GM23338 (cell line): ENCODE measurements around the gene EDN2. TPM values are rescaled to one million over a fixed set of nuclear protein-coding genes. Genes with fewer than 3 reads are reported as not detected.

Source experiments
- ATAC-seq: fragments of 200-7000 bp; cut with Tn5 transposase; 3 replicates; pipeline ENCODE4 v1.9.1; 2020
- DNase-seq: peaks from one replicate; pipeline ENCODE4 v3.0.0-alpha.2; 2015; ENCODE audit warnings: low spot score
- H2AFZ ChIP-seq: fragments of 200-600 bp; sonication (generic); 2 replicates; pipeline ENCODE4 v1.8.0; 2016; ENCODE audit warnings: antibody characterized with exemption, mild to moderate bottlenecking, moderate library complexity
- H3F3A ChIP-seq: fragments of 200-600 bp; sonication (generic); replicated peaks from 2 replicates; pipeline ENCODE4 v1.8.0; 2017; ENCODE audit warnings: antibody characterized with exemption, mixed run types, low read depth
- H3K27ac ChIP-seq: fragments of 200-600 bp; sonication (generic); 2 replicates; pipeline ENCODE4 v1.6.1; 2016; ENCODE audit warnings: low read depth
- H3K27me3 ChIP-seq: fragments of 200-600 bp; sonication (generic); 2 replicates; pipeline ENCODE4 v1.8.0; 2016; ENCODE audit warnings: mild to moderate bottlenecking, mixed run types, moderate library complexity; ENCODE audit not compliant: insufficient read depth
- H3K36me3 ChIP-seq: fragments of 200-600 bp; sonication (generic); 2 replicates; pipeline ENCODE4 v1.8.0; 2016; ENCODE audit warnings: mild to moderate bottlenecking; ENCODE audit not compliant: insufficient read depth
- H3K4me1 ChIP-seq: fragments of 200-600 bp; sonication (generic); 2 replicates; pipeline ENCODE4 v1.8.0; 2016; ENCODE audit warnings: mild to moderate bottlenecking, moderate library complexity; ENCODE audit not compliant: insufficient read depth
- H3K4me2 ChIP-seq: fragments of 200-600 bp; sonication (generic); 2 replicates; pipeline ENCODE4 v1.7.1; 2017; ENCODE audit warnings: mixed run types
- H3K4me3 ChIP-seq: fragments of 200-600 bp; sonication (generic); 2 replicates; pipeline ENCODE4 v1.6.1; 2016; ENCODE audit warnings: mixed run types
- H3K79me2 ChIP-seq: fragments of 200-600 bp; sonication (generic); replicated peaks from 2 replicates; pipeline ENCODE4 v1.8.0; 2017; ENCODE audit warnings: mild to moderate bottlenecking; ENCODE audit not compliant: insufficient read depth
- H3K9me2 ChIP-seq: fragments of 200-600 bp; sonication (generic); 2 replicates; pipeline ENCODE4 v1.8.0; 2017; ENCODE audit not compliant: insufficient read depth
- H4K20me1 ChIP-seq: fragments of 200-600 bp; sonication (generic); replicated peaks from 2 replicates; pipeline ENCODE4 v1.8.0; 2017; ENCODE audit warnings: mild to moderate bottlenecking; ENCODE audit not compliant: insufficient read depth
- H3K27ac Mint-ChIP-seq: 2 replicates; pipeline ENCODE4 v1.8.0; 2020; ENCODE audit warnings: inconsistent platforms, mild to moderate bottlenecking, moderate library complexity, mixed read lengths
- H3K27me3 Mint-ChIP-seq: 3 replicates; pipeline ENCODE4 v1.8.0; 2022; ENCODE audit warnings: low read depth, mild to moderate bottlenecking, moderate library complexity, mixed read lengths, inconsistent platforms; ENCODE audit not compliant: insufficient read depth, poor library complexity
- H3K36me3 Mint-ChIP-seq: 3 replicates; pipeline ENCODE4 v1.8.0; 2021; ENCODE audit warnings: low read depth, mild to moderate bottlenecking, inconsistent platforms, moderate library complexity, mixed read lengths
- H3K4me1 Mint-ChIP-seq: 3 replicates; pipeline ENCODE4 v1.8.0; 2020; ENCODE audit warnings: mild to moderate bottlenecking, inconsistent platforms, mixed read lengths
- H3K4me3 Mint-ChIP-seq: 3 replicates; pipeline ENCODE4 v1.8.0; 2021; ENCODE audit warnings: moderate library complexity, mild to moderate bottlenecking, inconsistent platforms, mixed read lengths
- H3K9me3 Mint-ChIP-seq: 3 replicates; pipeline ENCODE4 v1.8.0; 2020; ENCODE audit warnings: moderate library complexity, mild to moderate bottlenecking, inconsistent platforms, mixed read lengths
- CREB1 ChIP-seq: fragments of 250-450 bp; sonication (Bioruptor Pico); IDR thresholded peaks from 2 replicates; pipeline ENCODE4 v1.5.0; 2020; ENCODE audit warnings: low read depth, mild to moderate bottlenecking, moderate library complexity
- EZH2 ChIP-seq: fragments of 200-600 bp; sonication (generic); IDR thresholded peaks from one replicate; pipeline ENCODE4 v1.8.0; 2017; ENCODE audit warnings: antibody characterized with exemption, mild to moderate bottlenecking, low read depth; ENCODE audit not compliant: unreplicated experiment
- EZH2phosphoT487 ChIP-seq: fragments of 200-600 bp; sonication (generic); IDR thresholded peaks from one replicate; pipeline ENCODE4 v1.8.1; 2018; ENCODE audit warnings: antibody characterized with exemption; ENCODE audit not compliant: unreplicated experiment
- JUNB ChIP-seq: IDR thresholded peaks from one replicate; pipeline ENCODE4 v1.6.1; 2016; ENCODE audit warnings: antibody characterized with exemption; ENCODE audit not compliant: unreplicated experiment
- NANOG ChIP-seq: IDR thresholded peaks from 2 replicates; pipeline ENCODE4 v1.6.1; 2016; ENCODE audit warnings: antibody characterized with exemption, borderline replicate concordance
- STAT1 ChIP-seq: IDR thresholded peaks from one replicate; pipeline ENCODE4 v1.6.1; 2016; ENCODE audit warnings: antibody characterized with exemption; ENCODE audit not compliant: unreplicated experiment
- polyA plus RNA-seq: library from polyadenylated mRNA; unstranded; fragments of >200 nt; fragmentation: Nextera tagmentation; extraction: Ambion mirVana; gene quantifications from 2 replicates; pipeline ENCODE4 v1.2.1, GENCODE V29; 2016
- total RNA-seq: library from RNA; depleted of rRNA; stranded (reverse); fragments of >200 nt; shearing (Covaris generic); gene quantifications from 2 replicates; pipeline ENCODE4 v1.2.3, GENCODE V29; 2014
- TF ChIP-seq, protein P1 (sequence below): IDR thresholded peaks from 2 replicates; pipeline ENCODE4 v1.6.1; 2016; ENCODE audit warnings: antibody characterized with exemption
- TF ChIP-seq, protein P2 (sequence below), 2 experiments: fragments of 200-600 bp in 1 of 2; sonication (generic) in 1 of 2; conservative IDR thresholded peaks; 2 replicates each; pipeline versions ENCODE4 v1.5.1 to v1.6.1; 2016 to 2017; ENCODE audit warnings: antibody characterized with exemption in 2 of 2, low read depth in 2 of 2, mild to moderate bottlenecking in 2 of 2, moderate library complexity in 1 of 2
- TF ChIP-seq, protein P3 (sequence below): IDR thresholded peaks from one replicate; pipeline ENCODE4 v1.6.1; 2018; ENCODE audit warnings: antibody characterized with exemption; ENCODE audit not compliant: unreplicated experiment

Gene EDN2
- total and polyA plus RNA-seq, 2 experiments from 2014 or later = not detected

DNA sequence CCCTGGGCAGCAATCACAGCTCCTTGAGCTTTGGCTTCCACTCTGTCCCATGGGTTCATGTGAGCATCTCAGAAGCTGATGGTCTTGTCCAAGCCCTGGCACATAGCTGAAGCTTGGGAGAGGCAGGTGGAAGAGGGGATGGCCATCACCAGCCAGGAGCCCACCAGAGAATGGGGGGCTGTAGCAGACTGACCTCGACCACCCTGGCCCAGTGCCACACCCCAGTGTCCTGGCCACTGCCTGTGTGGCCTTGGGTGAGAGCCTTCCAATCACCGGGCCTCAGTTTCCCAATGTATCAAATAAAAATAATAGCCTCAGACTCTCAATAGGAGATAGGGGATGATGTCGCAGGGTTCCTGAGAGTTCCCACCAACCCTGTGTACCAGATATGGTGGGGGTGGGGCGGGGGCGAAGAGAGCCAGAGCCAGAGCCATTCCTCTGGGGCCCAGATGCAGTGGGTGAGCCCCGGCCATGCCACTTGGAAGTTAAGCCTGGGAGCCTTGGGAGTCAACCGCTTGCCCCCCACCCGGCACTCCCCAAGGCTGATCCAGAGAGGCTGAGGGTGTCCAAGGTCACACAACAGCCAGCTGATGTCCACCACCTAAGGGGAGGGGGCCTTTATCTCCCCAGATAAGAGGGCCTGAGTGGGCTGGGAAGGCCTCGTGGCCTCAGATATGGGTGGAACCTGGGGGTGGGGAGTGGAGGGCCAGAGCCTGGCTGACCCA is 9.3 kb upstream of the EDN2 start:
- Histone ChIP-seq H3K79me2 (no peaks in the 10 kb centered on the region), H3K36me3 (no peaks in the 10 kb centered on the region), H3K4me2 (no peak overlapping the region), H3K4me1 (peaks cover 12% of the 10 kb centered on the region; the same call in 1 of the 2 replicates), H2AFZ (no peak overlapping the region), H4K20me1 (no peaks in the 10 kb centered on the region), H3K9me2 (peaks cover 4% of the 10 kb centered on the region; the same call in 1 of the 2 replicates), H3F3A (0 out of 2 replicates have a peak, but pooled peaks cover 5% of the 10 kb centered on the region), H3K27me3 (peaks cover 12% of the 10 kb centered on the region), H3K27ac (no peak overlapping the region), H3K4me3 (no peak overlapping the region)
- DNase-seq (no peak), ATAC-seq (no peak)
- H3K27ac Mint-ChIP-seq = no peak overlapping the region
- H3K4me3 Mint-ChIP-seq = no peak overlapping the region
- H3K9me3 Mint-ChIP-seq = no peaks in the 10 kb centered on the region
- no peaks in the 10 kb centered on the region for H3K36me3 Mint-ChIP-seq
- no peak for TF ChIP-seq JUNB
- TF ChIP-seq, protein P1, sequence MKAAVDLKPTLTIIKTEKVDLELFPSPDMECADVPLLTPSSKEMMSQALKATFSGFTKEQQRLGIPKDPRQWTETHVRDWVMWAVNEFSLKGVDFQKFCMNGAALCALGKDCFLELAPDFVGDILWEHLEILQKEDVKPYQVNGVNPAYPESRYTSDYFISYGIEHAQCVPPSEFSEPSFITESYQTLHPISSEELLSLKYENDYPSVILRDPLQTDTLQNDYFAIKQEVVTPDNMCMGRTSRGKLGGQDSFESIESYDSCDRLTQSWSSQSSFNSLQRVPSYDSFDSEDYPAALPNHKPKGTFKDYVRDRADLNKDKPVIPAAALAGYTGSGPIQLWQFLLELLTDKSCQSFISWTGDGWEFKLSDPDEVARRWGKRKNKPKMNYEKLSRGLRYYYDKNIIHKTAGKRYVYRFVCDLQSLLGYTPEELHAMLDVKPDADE = no peak
- no peak for TF ChIP-seq EZH2phosphoT487
- no peak for TF ChIP-seq CREB1 (CRISPR knock-in tag)
- TF ChIP-seq NANOG = no peak
- TF ChIP-seq, protein P2, sequence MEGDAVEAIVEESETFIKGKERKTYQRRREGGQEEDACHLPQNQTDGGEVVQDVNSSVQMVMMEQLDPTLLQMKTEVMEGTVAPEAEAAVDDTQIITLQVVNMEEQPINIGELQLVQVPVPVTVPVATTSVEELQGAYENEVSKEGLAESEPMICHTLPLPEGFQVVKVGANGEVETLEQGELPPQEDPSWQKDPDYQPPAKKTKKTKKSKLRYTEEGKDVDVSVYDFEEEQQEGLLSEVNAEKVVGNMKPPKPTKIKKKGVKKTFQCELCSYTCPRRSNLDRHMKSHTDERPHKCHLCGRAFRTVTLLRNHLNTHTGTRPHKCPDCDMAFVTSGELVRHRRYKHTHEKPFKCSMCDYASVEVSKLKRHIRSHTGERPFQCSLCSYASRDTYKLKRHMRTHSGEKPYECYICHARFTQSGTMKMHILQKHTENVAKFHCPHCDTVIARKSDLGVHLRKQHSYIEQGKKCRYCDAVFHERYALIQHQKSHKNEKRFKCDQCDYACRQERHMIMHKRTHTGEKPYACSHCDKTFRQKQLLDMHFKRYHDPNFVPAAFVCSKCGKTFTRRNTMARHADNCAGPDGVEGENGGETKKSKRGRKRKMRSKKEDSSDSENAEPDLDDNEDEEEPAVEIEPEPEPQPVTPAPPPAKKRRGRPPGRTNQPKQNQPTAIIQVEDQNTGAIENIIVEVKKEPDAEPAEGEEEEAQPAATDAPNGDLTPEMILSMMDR (conservative IDR thresholded peaks at IDR 0.05; ENCODE audit: low read depth in 2 of 2) = no peak
- H3K4me1 Mint-ChIP-seq = peaks cover 21% of the 10 kb centered on the region
- peaks cover 22% of the 10 kb centered on the region for H3K27me3 Mint-ChIP-seq

DNA sequence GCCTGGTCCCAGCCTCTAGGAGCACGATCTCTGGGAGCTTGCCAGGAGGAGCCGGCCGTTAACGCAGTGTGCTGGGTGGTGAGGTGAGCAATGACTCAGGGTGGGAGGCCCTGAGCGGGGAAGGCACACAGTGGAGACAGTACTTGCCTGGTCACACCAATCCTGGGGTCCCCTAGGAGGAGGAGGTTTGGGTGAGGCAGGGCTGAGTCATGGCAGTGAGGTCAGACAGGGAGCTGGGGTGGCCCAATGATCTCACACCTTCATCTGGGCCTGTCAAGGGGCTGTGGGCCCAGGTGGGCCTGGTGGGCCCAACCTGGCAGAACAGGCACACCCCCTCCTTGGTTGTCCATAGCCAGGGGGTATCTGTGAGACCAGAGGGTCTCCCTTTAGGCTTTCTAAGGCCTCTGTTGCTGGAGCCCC is 8.6 kb upstream of the EDN2 start:
- Histone ChIP-seq H3K4me1 (peaks cover 12% of the 10 kb centered on the region; the same call in 1 of the 2 replicates), H3K9me2 (peaks cover 4% of the 10 kb centered on the region; the same call in 1 of the 2 replicates), H3K27me3 (peaks cover 12% of the 10 kb centered on the region), H3K36me3 (no peaks in the 10 kb centered on the region), H3K4me2 (no peak overlapping the region), H3K4me3 (no peak overlapping the region), H3F3A (0 out of 2 replicates have a peak, but pooled peaks cover 5% of the 10 kb centered on the region), H2AFZ (no peak overlapping the region), H3K27ac (no peak overlapping the region), H4K20me1 (no peaks in the 10 kb centered on the region), H3K79me2 (no peaks in the 10 kb centered on the region)
- Mint-ChIP-seq H3K27ac (no peak overlapping the region), H3K9me3 (no peaks in the 10 kb centered on the region), H3K36me3 (no peaks in the 10 kb centered on the region), H3K4me3 (no peak overlapping the region), H3K27me3 (peaks cover 19% of the 10 kb centered on the region), H3K4me1 (peaks cover 17% of the 10 kb centered on the region)
- no peak for DNase-seq
- ATAC-seq = no peak
- TF ChIP-seq EZH2 = no peak
- TF ChIP-seq NANOG = no peak
- TF ChIP-seq, protein P3, sequence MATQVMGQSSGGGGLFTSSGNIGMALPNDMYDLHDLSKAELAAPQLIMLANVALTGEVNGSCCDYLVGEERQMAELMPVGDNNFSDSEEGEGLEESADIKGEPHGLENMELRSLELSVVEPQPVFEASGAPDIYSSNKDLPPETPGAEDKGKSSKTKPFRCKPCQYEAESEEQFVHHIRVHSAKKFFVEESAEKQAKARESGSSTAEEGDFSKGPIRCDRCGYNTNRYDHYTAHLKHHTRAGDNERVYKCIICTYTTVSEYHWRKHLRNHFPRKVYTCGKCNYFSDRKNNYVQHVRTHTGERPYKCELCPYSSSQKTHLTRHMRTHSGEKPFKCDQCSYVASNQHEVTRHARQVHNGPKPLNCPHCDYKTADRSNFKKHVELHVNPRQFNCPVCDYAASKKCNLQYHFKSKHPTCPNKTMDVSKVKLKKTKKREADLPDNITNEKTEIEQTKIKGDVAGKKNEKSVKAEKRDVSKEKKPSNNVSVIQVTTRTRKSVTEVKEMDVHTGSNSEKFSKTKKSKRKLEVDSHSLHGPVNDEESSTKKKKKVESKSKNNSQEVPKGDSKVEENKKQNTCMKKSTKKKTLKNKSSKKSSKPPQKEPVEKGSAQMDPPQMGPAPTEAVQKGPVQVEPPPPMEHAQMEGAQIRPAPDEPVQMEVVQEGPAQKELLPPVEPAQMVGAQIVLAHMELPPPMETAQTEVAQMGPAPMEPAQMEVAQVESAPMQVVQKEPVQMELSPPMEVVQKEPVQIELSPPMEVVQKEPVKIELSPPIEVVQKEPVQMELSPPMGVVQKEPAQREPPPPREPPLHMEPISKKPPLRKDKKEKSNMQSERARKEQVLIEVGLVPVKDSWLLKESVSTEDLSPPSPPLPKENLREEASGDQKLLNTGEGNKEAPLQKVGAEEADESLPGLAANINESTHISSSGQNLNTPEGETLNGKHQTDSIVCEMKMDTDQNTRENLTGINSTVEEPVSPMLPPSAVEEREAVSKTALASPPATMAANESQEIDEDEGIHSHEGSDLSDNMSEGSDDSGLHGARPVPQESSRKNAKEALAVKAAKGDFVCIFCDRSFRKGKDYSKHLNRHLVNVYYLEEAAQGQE = no peak
- TF ChIP-seq EZH2phosphoT487 = no peak
- no peak for TF ChIP-seq STAT1
- no peak for TF ChIP-seq JUNB
- no peak for TF ChIP-seq CREB1 (CRISPR knock-in tag)
